IMR-90 (cell line): Measurements from ENCODE around the gene KCNK15. TPM values are rescaled to one million over a fixed set of nuclear protein-coding genes. Genes with fewer than 3 reads are reported as not detected.

Source experiments
- ATAC-seq: fragments of 200-7000 bp; cut with Tn5 transposase; 2 replicates; pipeline ENCODE4 v1.9.1; 2020; ENCODE audit warnings: low read depth, mild to moderate bottlenecking, moderate library complexity
- BruUV-seq: library from RNA; stranded (reverse); fragments of 400-500 nt; replicated peaks from 2 replicates; lab custom pipeline; 2021; lab: Mats Ljungman, UMichigan
- CTCF ChIA-PET: fragments of 300-600 bp; formaldehyde crosslinking; extraction: SDS; loops from one replicate; lab custom pipeline; 2021; ENCODE audit warnings: antibody characterized with exemption; lab: Yijun Ruan, JAX
- POLR2A ChIA-PET: fragments of 300-600 bp; sonication (Branson Sonifier 250); formaldehyde crosslinking; loops from one replicate; lab custom pipeline; 2022; ENCODE audit warnings: antibody characterized with exemption; ENCODE audit not compliant: unreplicated experiment; lab: Charles Lee
- DNase-seq: peaks from one replicate; pipeline ENCODE4 v3.0.0; 2013
- H2AFZ ChIP-seq: replicated peaks from 2 replicates; pipeline ENCODE3; 2013; ENCODE audit warnings: low read length, mild to moderate bottlenecking; ENCODE audit not compliant: poor library complexity
- H2AK5ac ChIP-seq: 2 replicates; pipeline ENCODE4 v1.6.1; 2013; ENCODE audit warnings: low read depth, low read length, inconsistent platforms
- H2AK9ac ChIP-seq: replicated peaks from 2 replicates; pipeline ENCODE3; 2013; ENCODE audit warnings: mild to moderate bottlenecking, low read depth, low read length, moderate library complexity; ENCODE audit not compliant: poor library complexity
- H2BK120ac ChIP-seq: 2 replicates; pipeline ENCODE4 v1.6.1; 2013; ENCODE audit warnings: low read depth, low read length, inconsistent platforms
- H2BK15ac ChIP-seq: 3 replicates; pipeline ENCODE4 v1.6.1; 2013; ENCODE audit warnings: low read depth, low read length, inconsistent platforms
- H2BK20ac ChIP-seq: 2 replicates; pipeline ENCODE4 v1.6.1; 2013; ENCODE audit warnings: low read depth, mild to moderate bottlenecking, inconsistent platforms, low read length, moderate library complexity
- H2BK5ac ChIP-seq: 2 replicates; pipeline ENCODE4 v1.6.1; 2013; ENCODE audit warnings: mild to moderate bottlenecking, low read depth, low read length, inconsistent platforms; ENCODE audit not compliant: poor library complexity, severe bottlenecking
- H3K14ac ChIP-seq: replicated peaks from 2 replicates; pipeline ENCODE4 v1.6.1; 2013; ENCODE audit warnings: low read depth, low read length, inconsistent platforms
- H3K18ac ChIP-seq: 2 replicates; pipeline ENCODE4 v1.6.1; 2013; ENCODE audit warnings: low read depth, low read length, control low read depth
- H3K23ac ChIP-seq: 2 replicates; pipeline ENCODE4 v1.6.1; 2013; ENCODE audit warnings: low read depth, low read length, inconsistent platforms
- H3K27ac ChIP-seq: 2 replicates; pipeline ENCODE4 v1.5.1; 2013; ENCODE audit warnings: mild to moderate bottlenecking, control low read depth, low read length; ENCODE audit not compliant: insufficient read depth
- H3K27me3 ChIP-seq: 2 replicates; pipeline ENCODE4 v1.6.1; 2013; ENCODE audit warnings: low read length; ENCODE audit not compliant: control insufficient read depth, insufficient read depth
- H3K36me3 ChIP-seq: 2 replicates; pipeline ENCODE4 v1.6.1; 2013; ENCODE audit warnings: low read length, mixed read lengths; ENCODE audit not compliant: control insufficient read depth, insufficient read depth
- H3K4ac ChIP-seq: 2 replicates; pipeline ENCODE4 v1.6.1; 2013; ENCODE audit warnings: low read depth, low read length, inconsistent platforms
- H3K4me1 ChIP-seq: 2 replicates; pipeline ENCODE4 v1.6.1; 2013; ENCODE audit warnings: low read length, mixed read lengths; ENCODE audit not compliant: control insufficient read depth, insufficient read depth
- H3K4me2 ChIP-seq: 2 replicates; pipeline ENCODE4 v1.6.1; 2013; ENCODE audit warnings: low read depth, mild to moderate bottlenecking, control low read depth, low read length, moderate library complexity
- H3K4me3 ChIP-seq: 2 replicates; pipeline ENCODE4 v1.5.1; 2013; ENCODE audit warnings: low read depth, mild to moderate bottlenecking, control low read depth, low read length, moderate library complexity; ENCODE audit not compliant: insufficient read depth
- H3K56ac ChIP-seq: 2 replicates; pipeline ENCODE4 v1.6.1; 2013; ENCODE audit warnings: low read length, inconsistent platforms; ENCODE audit not compliant: insufficient read depth; ENCODE audit errors: extremely low read depth
- H3K79me1 ChIP-seq, 2 experiments: 2 replicates each; pipeline ENCODE4 v1.6.1; 2013; ENCODE audit warnings: low read length in 2 of 2, inconsistent platforms in 1 of 2, low read depth in 1 of 2
- H3K9ac ChIP-seq: 2 replicates; pipeline ENCODE4 v1.6.1; 2013; ENCODE audit warnings: low read depth, low read length, control low read depth
- H3K9me1 ChIP-seq: 2 replicates; pipeline ENCODE4 v1.6.1; 2013; ENCODE audit warnings: low read length, inconsistent platforms; ENCODE audit not compliant: insufficient read depth
- H3K9me3 ChIP-seq: 2 replicates; pipeline ENCODE4 v1.6.1; 2013; ENCODE audit warnings: low read length; ENCODE audit not compliant: control insufficient read depth, insufficient read depth
- H4K20me1 ChIP-seq: 2 replicates; pipeline ENCODE4 v1.6.1; 2013; ENCODE audit warnings: low read length, inconsistent platforms; ENCODE audit not compliant: insufficient read depth
- H4K5ac ChIP-seq: 2 replicates; pipeline ENCODE4 v1.6.1; 2013; ENCODE audit warnings: mild to moderate bottlenecking, low read depth, low read length, control low read depth
- H4K8ac ChIP-seq, 2 experiments: 2 replicates each; pipeline ENCODE4 v1.6.1; 2013; ENCODE audit warnings: low read depth in 2 of 2, low read length in 2 of 2, control low read depth in 1 of 2, inconsistent platforms in 1 of 2
- H4K91ac ChIP-seq: 2 replicates; pipeline ENCODE4 v1.6.1; 2013; ENCODE audit warnings: low read depth, low read length, inconsistent platforms; ENCODE audit not compliant: insufficient read depth
- CHD1 ChIP-seq: IDR thresholded peaks from 2 replicates; pipeline ENCODE4 v1.6.1; 2012; ENCODE audit warnings: low read depth, low read length, improper control_type of control experiment
- FOS ChIP-seq: fragments of 150-350 bp; IDR thresholded peaks from 2 replicates; pipeline ENCODE4 v1.6.1; 2016; ENCODE audit warnings: low read depth, low read length
- MAZ ChIP-seq: IDR thresholded peaks from 2 replicates; pipeline ENCODE4 v1.6.1; 2012; ENCODE audit warnings: low read depth, mild to moderate bottlenecking, low read length, improper control_type of control experiment, moderate library complexity, borderline replicate concordance
- NFE2L2 ChIP-seq: fragments of 150-350 bp; IDR thresholded peaks from 2 replicates; pipeline ENCODE4 v1.6.1; 2016; ENCODE audit warnings: low read depth, mild to moderate bottlenecking, low read length
- POLR2A ChIP-seq: IDR thresholded peaks from 2 replicates; pipeline ENCODE4 v1.6.1; 2012; ENCODE audit warnings: mild to moderate bottlenecking, low read depth, low read length
- RAD21 ChIP-seq: IDR thresholded peaks from 2 replicates; pipeline ENCODE4 v1.6.1; 2012; ENCODE audit warnings: low read length, improper control_type of control experiment
- RCOR1 ChIP-seq: IDR thresholded peaks from 2 replicates; pipeline ENCODE4 v1.6.1; 2012; ENCODE audit warnings: mild to moderate bottlenecking, low read length, improper control_type of control experiment; ENCODE audit not compliant: insufficient replicate concordance
- SMC3 ChIP-seq: fragments of 150-350 bp; IDR thresholded peaks from 2 replicates; pipeline ENCODE4 v1.6.1; 2016; ENCODE audit warnings: low read depth, mild to moderate bottlenecking, antibody characterized with exemption, low read length, moderate library complexity
- WGBS, 2 experiments: methylation state at CpG; one replicate each; pipeline versions ENCODE4 v1.1.5 to v1.1.7; 2013; ENCODE audit warnings: missing lambda C conversion rate in 2 of 2; ENCODE audit not compliant: insufficient read length in 1 of 2; ENCODE audit errors: extremely low coverage in 2 of 2; 5-methylcytosine and 5-hydroxymethylcytosine counted together
- dilution Hi-C: fragments of 300-500 bp; cut with HindIII; formaldehyde crosslinking; loops from one replicate; pipeline ENCODE4 v1.14.3; 2018; ENCODE audit warnings: low sequenced_read_pairs; ENCODE audit not compliant: unreplicated experiment
- in situ Hi-C: fragments of 300-500 bp; cut with MboI; formaldehyde crosslinking; loops from 3 replicates; pipeline ENCODE4 v1.14.3; 2019; ENCODE audit warnings: low sequenced_read_pairs, inconsistent platforms, mixed read lengths
- intact Hi-C: fragments of 100-400 bp; cut with micrococcal nuclease; formaldehyde crosslinking; loops from 2 replicates; pipeline ENCODE4 v1.10.0; 2022
- polyA plus RNA-seq, 3 experiments: library from polyadenylated mRNA; depleted of rRNA; stranded (reverse); fragments of >200 nt; gene quantifications; 2 replicates each; pipeline ENCODE4 v1.2.3, GENCODE V29; 2012; ENCODE audit warnings: low replicate concordance in 1 of 3
- total RNA-seq: library from RNA; depleted of rRNA; stranded (reverse); fragments of >200 nt; gene quantifications from 2 replicates; pipeline ENCODE4 v1.2.3, GENCODE V29; 2012
- TF ChIP-seq, protein P1 (sequence below): fragments of 150-350 bp; IDR thresholded peaks from 2 replicates; pipeline ENCODE4 v1.6.1; 2016; ENCODE audit warnings: low read depth, mild to moderate bottlenecking, low read length, moderate library complexity, borderline replicate concordance

Gene KCNK15
- total and polyA plus RNA-seq, 2 of the 4 experiments (the other 2 are of a cell fraction), result not detected

DNA sequence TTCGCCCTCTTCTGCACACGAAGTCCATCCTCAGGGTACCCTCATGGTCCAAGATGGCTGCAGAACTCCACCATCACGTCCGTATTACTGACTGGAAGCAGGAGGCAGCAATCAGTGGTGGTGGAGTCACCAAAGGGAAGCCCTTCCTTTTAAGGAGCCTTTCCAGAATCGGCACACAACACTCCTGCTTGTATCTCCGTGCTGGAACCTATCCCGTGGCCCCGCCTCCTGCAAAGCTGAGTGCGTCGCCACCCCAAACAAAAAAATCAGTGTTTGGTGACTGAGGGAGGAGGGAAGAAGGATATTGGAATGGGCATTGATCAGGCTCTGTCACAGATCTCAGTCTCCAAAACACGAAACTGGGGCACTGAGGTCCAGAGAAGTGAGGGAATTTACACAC, 36.3 kb upstream of the KCNK15 start:
- Histone ChIP-seq H4K91ac (no peak overlapping the region), H2AK5ac (0 out of 2 replicates have a peak overlapping the region, but pooled peaks have one; percentile 9), H3K27ac (no peak overlapping the region), H4K5ac (no peak overlapping the region), H2BK5ac (no peak overlapping the region), H2BK15ac (no peak overlapping the region), H3K18ac (no peak overlapping the region), H3K79me1 (no peaks in the 10 kb centered on the region), H3K23ac (no peak overlapping the region), H3K4me2 (no peak overlapping the region), H4K20me1 (no peaks in the 10 kb centered on the region; the same call in 1 of the 2 replicates), H3K36me3 (no peaks in the 10 kb centered on the region), H3K4me1 (peaks cover 23% of the 10 kb centered on the region), H3K27me3 (peaks cover 20% of the 10 kb centered on the region), H2BK120ac (no peak overlapping the region), H3K56ac (no peak overlapping the region), H2AFZ (no peak overlapping the region), H2AK9ac (no peak overlapping the region), H3K4me3 (no peak overlapping the region), H2BK20ac (no peak overlapping the region), H3K9ac (no peak overlapping the region), H3K9me1 (peaks cover 4% of the 10 kb centered on the region; the same call in 1 of the 2 replicates), H3K9me3 (no peaks in the 10 kb centered on the region), H3K4ac (no peak overlapping the region), H3K14ac (no peak overlapping the region), H4K8ac (no peak overlapping the region)
- ATAC-seq, result no peak
- BruUV-seq, result no TSS peak
- DNase-seq, result no peak
- ChIA-PET CTCF (no interaction called here), POLR2A (no interaction called here)
- TF ChIP-seq FOS (no peak), NFE2L2 (no peak), RCOR1 (no peak), MAZ (no peak), POLR2A (no peak), RAD21 (no peak), SMC3 (no peak), CHD1 (no peak)
- TF ChIP-seq, protein P1, sequence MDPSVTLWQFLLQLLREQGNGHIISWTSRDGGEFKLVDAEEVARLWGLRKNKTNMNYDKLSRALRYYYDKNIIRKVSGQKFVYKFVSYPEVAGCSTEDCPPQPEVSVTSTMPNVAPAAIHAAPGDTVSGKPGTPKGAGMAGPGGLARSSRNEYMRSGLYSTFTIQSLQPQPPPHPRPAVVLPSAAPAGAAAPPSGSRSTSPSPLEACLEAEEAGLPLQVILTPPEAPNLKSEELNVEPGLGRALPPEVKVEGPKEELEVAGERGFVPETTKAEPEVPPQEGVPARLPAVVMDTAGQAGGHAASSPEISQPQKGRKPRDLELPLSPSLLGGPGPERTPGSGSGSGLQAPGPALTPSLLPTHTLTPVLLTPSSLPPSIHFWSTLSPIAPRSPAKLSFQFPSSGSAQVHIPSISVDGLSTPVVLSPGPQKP, result no peak
- dilution Hi-C loops (no loop called here), intact Hi-C loops (no loop called here), in situ Hi-C loops (no loop called here)
- 100% methylated on average over 2 of the region's 11 CpGs; no CpG with 5 or more reads in 1 of the 2 experiments for WGBS, 2 experiments
